GM21447 (cell line): Measurements from ENCODE around the gene ROS1.

Source experiments
- ATAC-seq: cut with Tn5 transposase; IDR thresholded peaks from one replicate; pipeline ENCODE4 v1.9.1; 2021; ENCODE audit not compliant: unreplicated experiment

ROS1 gene

GRCh38 chr6:117441824-117442264 lies 16.1 kb upstream of the ROS1 start:
- ATAC-seq = no peak

- ATAC-seq = no peak
Observed at GRCh38 chr6:117440706-117441525, 15.2 kb upstream of the ROS1 start.

GRCh38 chr6:117432273-117432672 lies 6.5 kb upstream of the ROS1 start:
- ATAC-seq = no peak

GRCh38 chr6:117423754-117424153 lies 2.0 kb downstream of the ROS1 start:
- no peak for ATAC-seq

- no peak for ATAC-seq
Observed at GRCh38 chr6:117418320-117418719, 7.4 kb downstream of the ROS1 start.

- no peak for ATAC-seq
Observed at GRCh38 chr6:117417851-117418250, 7.9 kb downstream of the ROS1 start.

GRCh38 chr6:117414770-117415169 lies 11.0 kb downstream of the ROS1 start:
- no peak for ATAC-seq

GRCh38 chr6:117411474-117411873 lies 14.3 kb downstream of the ROS1 start:
- ATAC-seq = no peak

- ATAC-seq = no peak
Observed at GRCh38 chr6:117409863-117410262, 15.9 kb downstream of the ROS1 start.

- no peak for ATAC-seq
Observed at GRCh38 chr6:117409420-117409819, 16.3 kb downstream of the ROS1 start.

- no peak for ATAC-seq
Observed at GRCh38 chr6:117404548-117404947, 21.2 kb downstream of the ROS1 start.

GRCh38 chr6:117401799-117402198 lies 23.9 kb downstream of the ROS1 start:
- ATAC-seq = no peak

GRCh38 chr6:117399924-117400323 lies 25.8 kb downstream of the ROS1 start:
- no peak for ATAC-seq

- ATAC-seq = no peak
Observed at GRCh38 chr6:117399126-117399525, 26.6 kb downstream of the ROS1 start.

- no peak for ATAC-seq
Observed at GRCh38 chr6:117397536-117398227, 28.1 kb downstream of the ROS1 start.

GRCh38 chr6:117396228-117396627 lies 29.5 kb downstream of the ROS1 start:
- no peak for ATAC-seq

- ATAC-seq = no peak
Observed at GRCh38 chr6:117395164-117395563, 30.6 kb downstream of the ROS1 start.

GRCh38 chr6:117393045-117393444 lies 32.7 kb downstream of the ROS1 start:
- ATAC-seq = no peak

- ATAC-seq = no peak
Observed at GRCh38 chr6:117391874-117392583, 33.7 kb downstream of the ROS1 start.

GRCh38 chr6:117389227-117390057 lies 36.3 kb downstream of the ROS1 start:
- ATAC-seq = no peak

GRCh38 chr6:117387454-117387974 lies 38.2 kb downstream of the ROS1 start:
- ATAC-seq = no peak
